ENCODE measurements around the gene KLF6. TPM values are rescaled to one million over a fixed set of nuclear protein-coding genes. Genes with fewer than 3 reads are reported as not detected.

Gene KLF6
- total and polyA plus RNA-seq, 2 donors (not counting 3 experiments of a cell fraction or from before 2014, with no cell fraction given), result 183 to 307 TPM

DNA sequence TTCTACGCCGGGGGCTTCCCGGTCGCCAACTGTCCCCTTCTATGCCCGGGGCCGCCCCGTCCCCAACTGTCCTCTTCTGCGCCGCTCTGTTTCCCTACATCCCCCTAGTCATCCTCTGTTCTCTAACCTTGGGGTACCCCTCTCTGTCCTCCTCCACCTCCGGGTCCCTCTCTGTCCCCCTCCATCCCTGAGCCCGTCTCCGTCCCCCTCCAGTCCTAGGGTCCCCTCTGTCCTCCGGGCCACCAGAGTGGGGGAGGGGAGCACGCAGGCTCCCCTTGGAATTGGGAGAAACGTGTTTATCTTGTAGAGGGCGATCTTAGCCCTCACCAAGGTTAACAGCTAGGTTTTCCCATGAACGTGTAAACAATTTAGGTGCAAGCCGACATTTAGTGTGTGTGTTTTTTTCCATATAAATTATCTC, 852 bp upstream of the KLF6 start:
- Histone ChIP-seq H3K9ac (replicated peaks; ENCODE audit: extremely low read depth, insufficient read depth, low read length) (peak overlapping the region; percentile 98), H3K36me3 (ENCODE audit: control insufficient read depth in 2 of 2, extremely low read depth in 1 of 2, insufficient read depth in 2 of 2, low read length in 2 of 2) (peaks cover 10 to 16% of the 10 kb centered on the region in 2 experiments), H3K27ac (ENCODE audit: insufficient read depth, low read depth, low read length) (peak overlapping the region; percentile 98), H3K4me3 (replicated peaks in 1 of 3; ENCODE audit: insufficient read depth in 1 of 3, low read depth in 1 of 3, low read length in 3 of 3) (peak overlapping the region; percentile 22 to 63 (median 44)), H3K79me2 (ENCODE audit: control insufficient read depth, insufficient read depth, low read length) (peaks cover 44% of the 10 kb centered on the region), H2AFZ (ENCODE audit: low read depth, low read length) (no peak overlapping the region), H3K9me1 (replicated peaks; ENCODE audit: control insufficient read depth, extremely low read depth, insufficient read depth, low read length) (no peaks in the 10 kb centered on the region), H3K27me3 (ENCODE audit: control insufficient read depth in 2 of 2, insufficient read depth in 2 of 2, low read length in 2 of 2) (no peaks in the 10 kb centered on the region), H4K20me1 (replicated peaks; ENCODE audit: control insufficient read depth, extremely low read depth, insufficient read depth, low read length) (no peaks in the 10 kb centered on the region), H3K4me1 (ENCODE audit: control insufficient read depth, extremely low read depth, insufficient read depth, low read length) (peaks cover 21% of the 10 kb centered on the region), H3K9me3 (replicated peaks; ENCODE audit: control insufficient read depth, insufficient read depth, low read length) (no peaks in the 10 kb centered on the region), H3K4me2 (ENCODE audit: insufficient read depth, low read length) (peak overlapping the region; percentile 87)
- dilution Hi-C loops (cut with MboI; ENCODE audit: extremely low pct_ligation_motif_present, low sequenced_read_pairs), result no loop called here
- BruUV-seq (replicated peaks), result no TSS peak
- FAIRE-seq, result no peak
- intact Hi-C loops (cut with micrococcal nuclease), result loop anchor here (1.0 to 5.0 kb wide), 13 partner anchors 19 to 984 kb away; no protein-coding TSS in a partner anchor
- TF ChIP-seq, protein P1, sequence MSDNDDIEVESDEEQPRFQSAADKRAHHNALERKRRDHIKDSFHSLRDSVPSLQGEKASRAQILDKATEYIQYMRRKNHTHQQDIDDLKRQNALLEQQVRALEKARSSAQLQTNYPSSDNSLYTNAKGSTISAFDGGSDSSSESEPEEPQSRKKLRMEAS (IDR thresholded peaks at IDR 0.05; ENCODE audit: insufficient read depth, insufficient read length), result no peak
- peak; percentile 22 for TF ChIP-seq GATA2 (IDR thresholded peaks at IDR 0.05; ENCODE audit: insufficient read depth, insufficient read length, low read depth, low read length)
- POLR2A ChIA-PET, result interaction anchor here (0.7 to 2.3 kb wide), 33 partner anchors 9 to 985 kb away, joined by 3 to 31 read pairs (median 4); no protein-coding TSS in a partner anchor
- peak; percentile 60 for DNase-seq (ENCODE audit: low read depth, low spot score)
- CTCF ChIA-PET, result interaction anchor here (0.9 to 1.6 kb wide), 7 partner anchors 19 to 871 kb away, joined by 3 to 6 read pairs (median 4); no protein-coding TSS in a partner anchor

DNA sequence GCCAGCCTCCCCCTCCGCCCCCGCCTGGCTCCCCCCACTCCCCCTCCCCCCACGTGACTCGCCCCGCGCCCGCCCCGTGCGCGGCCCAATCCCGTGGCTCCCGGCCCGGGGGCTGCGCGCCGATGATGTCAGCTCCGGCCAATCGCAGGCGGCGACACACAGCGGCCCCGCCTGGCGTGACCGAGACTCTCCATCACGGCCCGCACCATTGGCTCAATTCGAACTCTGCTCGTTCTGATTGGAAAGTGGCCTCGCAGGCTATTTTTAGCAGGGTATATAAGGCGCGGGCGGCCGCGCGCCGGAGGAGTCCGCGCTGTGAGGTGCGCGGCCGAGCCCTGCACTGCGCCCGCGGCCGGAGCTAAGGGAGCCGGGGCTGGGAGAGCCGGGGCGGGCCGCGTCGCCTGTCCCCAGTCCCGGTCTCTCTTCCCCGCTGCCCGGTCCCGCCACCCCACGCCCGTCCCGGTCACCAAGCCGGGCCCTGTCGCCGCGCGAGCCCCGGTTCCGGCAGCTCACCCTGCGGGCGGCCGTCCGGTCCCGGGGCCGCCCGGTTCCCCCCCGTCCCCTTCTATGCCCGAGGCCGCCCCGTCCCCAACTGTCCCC, 342 bp upstream of the KLF6 start:
- Histone ChIP-seq H3K4me1 (ENCODE audit: control insufficient read depth, extremely low read depth, insufficient read depth, low read length) (peaks cover 26% of the 10 kb centered on the region), H4K20me1 (replicated peaks; ENCODE audit: control insufficient read depth, extremely low read depth, insufficient read depth, low read length) (no peaks in the 10 kb centered on the region), H3K9me1 (replicated peaks; ENCODE audit: control insufficient read depth, extremely low read depth, insufficient read depth, low read length) (no peaks in the 10 kb centered on the region), H3K27ac (ENCODE audit: insufficient read depth, low read depth, low read length) (peak overlapping the region; percentile 98), H3K79me2 (ENCODE audit: control insufficient read depth, insufficient read depth, low read length) (peaks cover 49% of the 10 kb centered on the region), H3K9me3 (replicated peaks; ENCODE audit: control insufficient read depth, insufficient read depth, low read length) (no peaks in the 10 kb centered on the region), H3K27me3 (ENCODE audit: control insufficient read depth in 2 of 2, insufficient read depth in 2 of 2, low read length in 2 of 2) (no peaks in the 10 kb centered on the region), H3K9ac (replicated peaks; ENCODE audit: extremely low read depth, insufficient read depth, low read length) (peak overlapping the region; percentile 100), H3K36me3 (ENCODE audit: control insufficient read depth in 2 of 2, extremely low read depth in 1 of 2, insufficient read depth in 2 of 2, low read length in 2 of 2) (peaks cover 15 to 21% of the 10 kb centered on the region in 2 experiments), H3K4me2 (ENCODE audit: insufficient read depth, low read length) (peak overlapping the region; percentile 87), H3K4me3 (replicated peaks in 1 of 3; ENCODE audit: insufficient read depth in 1 of 3, low read depth in 1 of 3, low read length in 3 of 3) (peak overlapping the region; percentile 22 to 95 (median 44)), H2AFZ (ENCODE audit: low read depth, low read length) (no peak overlapping the region)
- ChIA-PET POLR2A (interaction anchor here (0.7 to 2.3 kb wide), 44 partner anchors 8 to 995 kb away, joined by 3 to 31 read pairs (median 4); no protein-coding TSS in a partner anchor), CTCF (interaction anchor here (0.6 to 1.6 kb wide), 12 partner anchors 20 to 985 kb away, joined by 3 to 6 read pairs (median 3); no protein-coding TSS in a partner anchor)
- peak; percentile 91 for FAIRE-seq
- DNase-seq (ENCODE audit: low read depth, low spot score), result peak; percentile 98
- dilution Hi-C loops (cut with MboI; ENCODE audit: extremely low pct_ligation_motif_present, low sequenced_read_pairs) (no loop called here), intact Hi-C loops (cut with micrococcal nuclease) (loop anchor here (1.0 to 5.0 kb wide), 6 partner anchors 101 to 985 kb away; no protein-coding TSS in a partner anchor)
- TF ChIP-seq EZH2 (IDR thresholded peaks at IDR 0.05; ENCODE audit: borderline replicate concordance, low read depth, low read length, severe bottlenecking) (no peak), POLR2AphosphoS5 (IDR thresholded peaks at IDR 0.05; ENCODE audit: insufficient read depth, low read depth, low read length) (peak; percentile 97), MYC (IDR thresholded peaks at IDR 0.05; ENCODE audit: low read depth, low read length) (no peak), GATA2 (IDR thresholded peaks at IDR 0.05; ENCODE audit: insufficient read depth, insufficient read length, low read depth, low read length) (no peak), JUN (IDR thresholded peaks at IDR 0.05; ENCODE audit: borderline replicate concordance, insufficient read depth, insufficient read length, low read depth) (peak; percentile 20), POLR2A (IDR thresholded peaks at IDR 0.05; ENCODE audit: low read depth, low read length) (peak; percentile 99), FOS (IDR thresholded peaks at IDR 0.05; ENCODE audit: borderline replicate concordance, insufficient read depth, low read length) (no peak)
- TF ChIP-seq, protein P2, sequence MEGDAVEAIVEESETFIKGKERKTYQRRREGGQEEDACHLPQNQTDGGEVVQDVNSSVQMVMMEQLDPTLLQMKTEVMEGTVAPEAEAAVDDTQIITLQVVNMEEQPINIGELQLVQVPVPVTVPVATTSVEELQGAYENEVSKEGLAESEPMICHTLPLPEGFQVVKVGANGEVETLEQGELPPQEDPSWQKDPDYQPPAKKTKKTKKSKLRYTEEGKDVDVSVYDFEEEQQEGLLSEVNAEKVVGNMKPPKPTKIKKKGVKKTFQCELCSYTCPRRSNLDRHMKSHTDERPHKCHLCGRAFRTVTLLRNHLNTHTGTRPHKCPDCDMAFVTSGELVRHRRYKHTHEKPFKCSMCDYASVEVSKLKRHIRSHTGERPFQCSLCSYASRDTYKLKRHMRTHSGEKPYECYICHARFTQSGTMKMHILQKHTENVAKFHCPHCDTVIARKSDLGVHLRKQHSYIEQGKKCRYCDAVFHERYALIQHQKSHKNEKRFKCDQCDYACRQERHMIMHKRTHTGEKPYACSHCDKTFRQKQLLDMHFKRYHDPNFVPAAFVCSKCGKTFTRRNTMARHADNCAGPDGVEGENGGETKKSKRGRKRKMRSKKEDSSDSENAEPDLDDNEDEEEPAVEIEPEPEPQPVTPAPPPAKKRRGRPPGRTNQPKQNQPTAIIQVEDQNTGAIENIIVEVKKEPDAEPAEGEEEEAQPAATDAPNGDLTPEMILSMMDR (IDR thresholded peaks at IDR 0.05; ENCODE audit: extremely low read depth in 1 of 2, insufficient read depth in 1 of 2, low read depth in 1 of 2, low read length in 2 of 2), result no peak
- TF ChIP-seq, protein P1 (IDR thresholded peaks at IDR 0.05; ENCODE audit: insufficient read depth, insufficient read length), result no peak
- BruUV-seq (replicated peaks), result no TSS peak

Measured in endothelial cell of umbilical vein (primary cell).